Endometrium (tissue), 2 donors: ENCODE measurements around the gene HAS3.
A peak's percentile ranks its signal among the peaks of the same experiment; 100 is the strongest.

Source experiments
- FAIRE-seq: peaks from 2 replicates; lab custom pipeline; 2012; peaks lifted over from hg19 to GRCh38; lab: Jason Lieb, UNC
- donor health status: control.
- donor health status: control.

HAS3 gene

DNA sequence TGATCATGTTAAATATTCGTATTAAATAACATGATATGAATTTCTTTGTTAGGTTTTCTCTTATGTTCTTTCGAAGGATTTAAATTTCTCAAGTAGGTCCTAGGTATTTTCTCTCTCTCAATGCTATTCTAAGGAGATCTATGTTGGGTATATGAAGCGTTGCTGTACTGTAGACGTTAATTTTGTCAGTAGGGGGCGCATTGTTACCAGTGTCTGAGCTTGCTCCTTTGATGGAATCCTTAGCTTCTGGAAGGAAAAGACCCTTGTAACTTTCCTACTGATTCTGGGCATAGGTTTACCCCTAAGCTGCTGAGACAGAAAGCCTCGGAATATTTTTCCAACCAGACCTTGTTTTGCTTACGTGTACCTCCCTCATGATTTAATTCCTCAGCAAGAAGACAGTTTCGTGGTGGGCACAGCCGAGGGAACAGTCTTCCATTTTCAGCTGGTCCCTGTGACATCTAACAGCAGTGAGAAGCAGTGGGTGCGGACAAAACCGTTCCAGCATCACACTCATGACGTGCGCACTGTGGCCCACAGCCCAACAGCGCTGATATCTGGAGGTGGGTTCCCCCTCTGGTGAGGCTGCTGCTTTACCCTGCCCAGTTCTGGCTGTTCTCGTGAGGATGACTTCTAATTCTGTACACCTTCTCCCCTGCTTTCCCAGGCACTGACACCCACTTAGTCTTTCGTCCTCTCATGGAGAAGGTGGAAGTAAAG, 44.9 kb downstream of the HAS3 start:
- FAIRE-seq: peak; percentile 76

GRCh38 chr16:69157196-69157595, 51.7 kb downstream of the HAS3 start:
- FAIRE-seq: no peak

DNA sequence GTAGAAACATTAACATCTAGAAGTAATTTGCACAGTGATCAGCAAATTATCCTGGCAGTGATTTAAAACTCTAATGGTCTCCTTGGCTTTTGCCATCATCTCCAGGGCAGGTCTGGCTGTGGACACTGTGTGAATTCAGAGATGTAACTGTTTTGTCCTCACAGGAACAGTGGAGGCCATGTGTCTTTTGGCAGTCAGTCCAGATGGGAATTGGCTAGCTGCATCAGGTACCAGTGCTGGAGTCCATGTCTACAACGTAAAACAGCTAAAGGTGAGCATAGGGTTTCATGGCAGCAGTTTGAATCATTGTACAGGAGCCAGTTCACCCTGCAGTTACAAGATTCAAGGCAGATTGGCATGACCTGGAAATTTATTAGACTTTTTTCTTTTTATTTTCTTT, 54.7 kb downstream of the HAS3 start:
- FAIRE-seq: no peak

- no peak for FAIRE-seq
Measured at GRCh38 chr16:69165584-69165983, 60.1 kb downstream of the HAS3 start.

DNA sequence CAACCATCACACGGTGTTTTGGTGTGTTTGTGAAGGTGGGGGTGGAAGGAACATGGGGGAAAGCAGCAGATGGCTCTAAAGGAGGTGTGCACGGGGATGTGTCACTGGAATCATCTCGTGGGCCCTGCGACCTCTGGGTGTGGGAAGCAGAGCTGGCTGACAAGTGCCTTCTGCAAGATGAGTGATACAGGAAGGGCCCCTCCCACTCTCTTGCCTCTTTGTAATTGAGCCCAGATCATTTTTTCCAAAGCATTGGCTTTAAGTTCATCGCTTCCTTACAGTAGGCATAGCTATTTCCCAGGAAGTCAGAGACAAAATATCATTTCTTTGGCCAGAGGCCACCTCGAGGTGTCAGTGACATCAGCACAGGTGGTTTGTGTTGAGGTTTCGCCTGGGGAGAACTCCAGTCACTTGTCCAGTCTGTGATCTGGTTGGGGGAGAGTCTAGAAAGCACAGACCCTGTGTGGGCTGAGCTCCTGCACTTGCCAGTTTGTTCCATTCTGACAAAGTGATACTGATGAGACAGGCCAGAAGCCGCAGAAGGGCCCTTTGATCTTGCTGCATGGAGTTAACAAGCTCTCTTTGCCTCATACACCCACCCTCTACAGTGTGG, 60.9 kb downstream of the HAS3 start:
- FAIRE-seq: no peak

- FAIRE-seq: no peak
Measured at GRCh38 chr16:69166946-69167930, 61.8 kb downstream of the HAS3 start.
